ENCODE measurements around the gene POLK.

POLK gene

GRCh38 chr5:75622564-75622963 is 110.9 kb downstream of the POLK start:
- H3K9me3 ChIP-seq (ENCODE audit: insufficient read depth, low read depth, low read length) = no peaks in the 10 kb centered on the region
- H3K79me2 ChIP-seq (ENCODE audit: insufficient read depth, low read length) = no peaks in the 10 kb centered on the region
- no peaks in the 10 kb centered on the region for H3K27me3 ChIP-seq (ENCODE audit: insufficient read depth, low read length, poor library complexity, severe bottlenecking)
- no peak overlapping the region for H2AFZ ChIP-seq (ENCODE audit: low read length)
- H3K4me3 ChIP-seq (ENCODE audit: low read length, poor library complexity, severe bottlenecking) = no peak overlapping the region
- no peak overlapping the region for H3K9ac ChIP-seq (ENCODE audit: low read depth, low read length, poor library complexity, severe bottlenecking)
- H3K9me2 ChIP-seq (replicated peaks; ENCODE audit: low read depth, low read length) = no peaks in the 10 kb centered on the region
- no peak overlapping the region for H3K4me2 ChIP-seq (ENCODE audit: low read depth, low read length, poor library complexity, severe bottlenecking)
- H3F3A ChIP-seq (ENCODE audit: low read depth) = no peaks in the 10 kb centered on the region
- H3K4me1 ChIP-seq (ENCODE audit: insufficient read depth, low read length, poor library complexity, severe bottlenecking) = peaks cover 25% of the 10 kb centered on the region
- TF ChIP-seq, protein P1, sequence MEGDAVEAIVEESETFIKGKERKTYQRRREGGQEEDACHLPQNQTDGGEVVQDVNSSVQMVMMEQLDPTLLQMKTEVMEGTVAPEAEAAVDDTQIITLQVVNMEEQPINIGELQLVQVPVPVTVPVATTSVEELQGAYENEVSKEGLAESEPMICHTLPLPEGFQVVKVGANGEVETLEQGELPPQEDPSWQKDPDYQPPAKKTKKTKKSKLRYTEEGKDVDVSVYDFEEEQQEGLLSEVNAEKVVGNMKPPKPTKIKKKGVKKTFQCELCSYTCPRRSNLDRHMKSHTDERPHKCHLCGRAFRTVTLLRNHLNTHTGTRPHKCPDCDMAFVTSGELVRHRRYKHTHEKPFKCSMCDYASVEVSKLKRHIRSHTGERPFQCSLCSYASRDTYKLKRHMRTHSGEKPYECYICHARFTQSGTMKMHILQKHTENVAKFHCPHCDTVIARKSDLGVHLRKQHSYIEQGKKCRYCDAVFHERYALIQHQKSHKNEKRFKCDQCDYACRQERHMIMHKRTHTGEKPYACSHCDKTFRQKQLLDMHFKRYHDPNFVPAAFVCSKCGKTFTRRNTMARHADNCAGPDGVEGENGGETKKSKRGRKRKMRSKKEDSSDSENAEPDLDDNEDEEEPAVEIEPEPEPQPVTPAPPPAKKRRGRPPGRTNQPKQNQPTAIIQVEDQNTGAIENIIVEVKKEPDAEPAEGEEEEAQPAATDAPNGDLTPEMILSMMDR (conservative IDR thresholded peaks at IDR 0.05; ENCODE audit: low read length) = no peak
- no peak for TF ChIP-seq EZH2phosphoT487 (IDR thresholded peaks at IDR 0.05; ENCODE audit: borderline replicate concordance)
- no peaks in the 10 kb centered on the region for H4K20me1 ChIP-seq (ENCODE audit: insufficient read depth, low read length, poor library complexity, severe bottlenecking)
- no peaks in the 10 kb centered on the region for H3K36me3 ChIP-seq (ENCODE audit: insufficient read depth, low read length)

DNA sequence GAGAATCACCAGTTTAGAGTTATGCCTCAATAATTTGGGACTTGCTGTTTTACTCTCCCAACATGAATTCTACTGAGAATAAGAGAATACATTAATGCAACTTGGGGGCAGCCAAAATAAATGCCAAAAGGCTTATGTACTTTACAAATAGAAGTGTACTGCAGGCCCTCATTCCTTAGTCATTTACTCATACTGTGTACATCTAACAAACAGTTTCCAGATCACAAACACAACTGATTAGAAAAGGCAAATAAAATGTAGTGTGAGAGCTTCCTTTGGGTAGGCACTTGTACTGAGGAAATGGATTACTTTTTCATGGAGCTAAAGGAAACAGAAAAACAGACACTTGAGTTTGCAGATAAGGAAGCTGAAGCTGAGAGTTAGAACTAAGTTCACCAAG is 112.2 kb downstream of the POLK start:
- no peaks in the 10 kb centered on the region for H3K9me2 ChIP-seq (replicated peaks; ENCODE audit: low read depth, low read length)
- no peak overlapping the region for H3K4me3 ChIP-seq (ENCODE audit: low read length, poor library complexity, severe bottlenecking)
- H3K36me3 ChIP-seq (ENCODE audit: insufficient read depth, low read length) = no peaks in the 10 kb centered on the region
- H3F3A ChIP-seq (ENCODE audit: low read depth) = no peaks in the 10 kb centered on the region
- peaks cover 26% of the 10 kb centered on the region for H3K4me1 ChIP-seq (ENCODE audit: insufficient read depth, low read length, poor library complexity, severe bottlenecking)
- TF ChIP-seq, protein P1 (conservative IDR thresholded peaks at IDR 0.05; ENCODE audit: low read length) = no peak
- TF ChIP-seq EZH2phosphoT487 (IDR thresholded peaks at IDR 0.05; ENCODE audit: borderline replicate concordance) = no peak
- no peak overlapping the region for H3K4me2 ChIP-seq (ENCODE audit: low read depth, low read length, poor library complexity, severe bottlenecking)
- no peaks in the 10 kb centered on the region for H3K79me2 ChIP-seq (ENCODE audit: insufficient read depth, low read length)
- H3K27me3 ChIP-seq (ENCODE audit: insufficient read depth, low read length, poor library complexity, severe bottlenecking) = no peaks in the 10 kb centered on the region
- H3K9ac ChIP-seq (ENCODE audit: low read depth, low read length, poor library complexity, severe bottlenecking) = no peak overlapping the region
- H2AFZ ChIP-seq (ENCODE audit: low read length) = no peak overlapping the region
- H3K9me3 ChIP-seq (ENCODE audit: insufficient read depth, low read depth, low read length) = no peaks in the 10 kb centered on the region
- H4K20me1 ChIP-seq (ENCODE audit: insufficient read depth, low read length, poor library complexity, severe bottlenecking) = no peaks in the 10 kb centered on the region

DNA sequence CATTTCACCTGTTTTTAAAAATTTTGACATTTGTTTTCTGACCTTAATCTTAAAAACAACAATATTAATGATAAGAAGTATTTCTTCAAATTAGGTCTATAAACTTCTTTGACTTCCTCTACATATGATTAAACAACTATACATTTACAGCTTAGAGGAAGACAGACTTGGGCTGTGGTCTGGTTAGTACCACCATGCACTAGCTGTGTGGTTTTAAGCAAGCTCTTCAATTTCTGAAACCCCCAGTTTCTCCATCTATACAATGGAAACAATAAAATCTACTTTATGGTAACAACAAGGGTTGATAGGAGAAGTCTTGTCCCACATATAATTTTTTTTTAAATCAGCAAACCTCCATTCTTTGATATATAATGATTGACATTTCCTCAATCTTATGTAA is 115.3 kb downstream of the POLK start:
- no peaks in the 10 kb centered on the region for H3K9me2 ChIP-seq (replicated peaks; ENCODE audit: low read depth, low read length)
- H3K9me3 ChIP-seq (ENCODE audit: insufficient read depth, low read depth, low read length) = no peaks in the 10 kb centered on the region
- no peak overlapping the region for H3K9ac ChIP-seq (ENCODE audit: low read depth, low read length, poor library complexity, severe bottlenecking)
- no peaks in the 10 kb centered on the region for H4K20me1 ChIP-seq (ENCODE audit: insufficient read depth, low read length, poor library complexity, severe bottlenecking)
- peak overlapping the region; percentile 12 for H3K4me2 ChIP-seq (ENCODE audit: low read depth, low read length, poor library complexity, severe bottlenecking)
- H3K4me1 ChIP-seq (ENCODE audit: insufficient read depth, low read length, poor library complexity, severe bottlenecking) = peaks cover 21% of the 10 kb centered on the region
- no peak for TF ChIP-seq EZH2phosphoT487 (IDR thresholded peaks at IDR 0.05; ENCODE audit: borderline replicate concordance)
- TF ChIP-seq, protein P1 (conservative IDR thresholded peaks at IDR 0.05; ENCODE audit: low read length) = no peak
- H3K79me2 ChIP-seq (ENCODE audit: insufficient read depth, low read length) = no peaks in the 10 kb centered on the region
- no peak overlapping the region for H3K4me3 ChIP-seq (ENCODE audit: low read length, poor library complexity, severe bottlenecking)
- no peak overlapping the region for H2AFZ ChIP-seq (ENCODE audit: low read length)
- no peaks in the 10 kb centered on the region for H3F3A ChIP-seq (ENCODE audit: low read depth)
- H3K27me3 ChIP-seq (ENCODE audit: insufficient read depth, low read length, poor library complexity, severe bottlenecking) = no peaks in the 10 kb centered on the region
- H3K36me3 ChIP-seq (ENCODE audit: insufficient read depth, low read length) = no peaks in the 10 kb centered on the region
